ENCODE measurements around the gene PTGDS. TPM values are rescaled to one million over a fixed set of nuclear protein-coding genes. Genes with fewer than 3 reads are reported as not detected.
"Not testable (repeated sequence)": the region's sequence is repeated elsewhere in the genome, so short reads cannot be mapped to it uniquely, and the experiment has no call there.

The PTGDS gene
- total RNA-seq, 1 donor: 10.8 TPM

DNA sequence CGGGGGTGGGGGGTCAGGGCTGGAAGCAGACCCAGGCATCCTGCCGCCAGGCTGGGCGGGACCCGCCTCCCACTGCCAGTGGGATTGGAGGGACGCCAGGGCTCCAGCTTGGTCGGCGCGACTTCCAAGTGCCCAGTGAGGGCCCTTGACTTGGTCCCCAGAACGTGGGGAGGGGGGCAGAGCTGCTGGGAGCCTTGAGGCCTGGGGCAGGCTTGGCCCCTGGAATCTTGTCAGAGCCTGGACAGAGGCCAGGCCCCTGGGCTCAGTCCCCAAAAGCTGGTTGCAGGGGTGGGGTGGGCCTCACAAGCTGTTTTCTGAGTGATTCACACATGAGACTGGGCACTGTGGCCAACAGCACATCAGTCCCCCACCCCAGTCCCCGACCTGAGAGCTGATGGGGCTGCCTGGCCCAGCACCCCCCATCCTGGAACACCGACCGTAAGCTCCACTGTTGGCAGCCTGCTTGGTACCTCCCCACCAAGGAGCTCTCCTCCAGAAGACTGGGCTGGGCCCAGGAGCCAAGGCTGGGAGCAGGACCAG lies 18.5 kb downstream of the PTGDS start:
- Histone ChIP-seq H3K9me3 (ENCODE audit: low read depth, low read length) (no peaks in the 10 kb centered on the region), H3K4me3 (ENCODE audit: low read length) (peak overlapping the region; percentile 2), H3K27me3 (ENCODE audit: insufficient read depth, low read length) (no peaks in the 10 kb centered on the region), H3K4me1 (ENCODE audit: insufficient read depth, low read length) (peaks cover 77% of the 10 kb centered on the region)

GRCh38 chr9:136996361-136997292 lies 19.3 kb downstream of the PTGDS start, which contains the start of gene CLIC3:
Gene CLIC3 (minus strand): TSS chr9:136996568. CDS start chr9:136996543, 25 bp downstream.
- H3K4me3 ChIP-seq (ENCODE audit: low read length): peak within 1 kb of the TSS; percentile 2
- H3K4me1 ChIP-seq (ENCODE audit: insufficient read depth, low read length): peaks cover 79% of the 10 kb centered on the region
- H3K27me3 ChIP-seq (ENCODE audit: insufficient read depth, low read length): no peaks in the 10 kb centered on the region
- H3K9me3 ChIP-seq (ENCODE audit: low read depth, low read length): no peaks in the 10 kb centered on the region

DNA sequence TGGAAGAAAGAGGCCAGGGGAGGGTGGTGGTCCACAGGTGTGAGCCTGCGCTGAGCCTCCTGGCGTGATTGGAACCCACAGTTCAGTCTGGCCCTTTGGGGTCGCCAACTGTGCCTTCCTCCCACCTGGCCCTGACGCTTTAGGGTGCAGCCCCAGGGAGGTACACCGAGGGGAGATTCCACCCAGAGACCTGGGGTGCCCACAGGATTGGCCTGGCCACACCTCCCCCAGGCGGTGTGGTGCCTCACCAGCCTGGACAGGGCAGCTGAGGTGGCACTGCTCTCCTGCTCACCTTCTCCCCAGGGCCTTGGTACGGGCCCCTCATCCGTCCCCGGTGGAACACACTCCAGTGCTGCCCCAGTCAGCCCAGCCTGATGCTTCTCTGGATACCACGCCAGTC lies 20.1 kb downstream of the PTGDS start:
- peaks cover 84% of the 10 kb centered on the region for H3K4me1 ChIP-seq (ENCODE audit: insufficient read depth, low read length)
- H3K9me3 ChIP-seq (ENCODE audit: low read depth, low read length): no peaks in the 10 kb centered on the region
- no peak overlapping the region for H3K4me3 ChIP-seq (ENCODE audit: low read length)
- H3K27me3 ChIP-seq (ENCODE audit: insufficient read depth, low read length): no peaks in the 10 kb centered on the region

DNA sequence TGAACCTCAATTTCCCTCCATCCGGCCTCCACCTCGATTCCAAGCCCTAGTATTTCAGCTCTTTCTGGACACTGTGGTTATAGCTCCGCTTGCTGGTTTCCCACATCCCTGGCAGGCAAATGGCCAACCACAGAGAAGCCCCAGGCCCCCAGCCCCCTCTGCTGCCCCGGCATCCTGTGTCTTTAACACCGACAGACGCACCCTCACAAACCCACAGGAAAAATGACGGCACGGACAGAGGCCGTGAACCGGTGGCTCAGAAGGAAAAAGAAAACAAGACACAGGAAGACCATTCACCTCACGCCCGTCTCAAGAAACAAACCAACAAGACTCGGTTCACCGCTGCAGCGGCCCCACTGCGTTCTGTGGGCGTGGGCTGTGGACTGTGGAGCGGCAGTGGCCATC lies 20.5 kb downstream of the PTGDS start:
- H3K4me3 ChIP-seq (ENCODE audit: low read length): no peak overlapping the region
- peaks cover 81% of the 10 kb centered on the region for H3K4me1 ChIP-seq (ENCODE audit: insufficient read depth, low read length)
- H3K27me3 ChIP-seq (ENCODE audit: insufficient read depth, low read length): no peaks in the 10 kb centered on the region
- H3K9me3 ChIP-seq (ENCODE audit: low read depth, low read length): no peaks in the 10 kb centered on the region

DNA sequence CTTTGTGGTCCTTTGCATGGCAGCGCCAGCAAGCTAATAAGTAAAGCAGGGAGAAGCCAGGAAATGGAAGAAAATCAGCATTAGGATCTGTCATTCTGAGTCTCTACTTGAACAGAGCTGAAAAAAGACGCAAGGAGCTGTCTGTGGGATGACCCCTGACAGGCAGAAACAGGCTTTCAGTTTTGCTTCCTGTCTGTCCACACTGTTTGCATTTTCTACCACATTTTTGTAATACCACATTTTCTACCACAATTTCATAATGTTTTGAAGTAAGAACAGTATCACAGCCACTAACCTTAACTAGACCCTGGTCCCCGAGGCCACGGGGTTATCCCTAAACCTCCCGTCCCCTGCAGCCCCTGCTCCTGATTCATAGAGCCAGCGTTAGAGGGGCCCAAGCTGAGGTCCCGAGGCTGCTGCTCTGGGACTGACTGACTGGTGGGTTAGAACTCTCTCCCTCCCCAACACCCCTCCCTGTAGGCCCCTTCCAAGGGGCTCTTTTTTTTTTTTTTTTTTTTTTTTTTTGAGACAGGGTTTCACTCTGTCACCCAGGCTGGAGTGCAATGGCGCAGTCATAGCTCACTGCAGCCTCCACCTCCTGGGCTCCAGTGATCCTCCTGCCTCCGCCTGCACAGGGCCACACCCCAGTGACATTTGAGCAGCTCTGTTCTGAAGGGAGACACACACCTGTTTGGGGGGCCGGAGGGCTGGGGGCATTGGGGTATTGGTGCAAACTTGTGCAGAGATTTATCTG lies 23.1 kb downstream of the PTGDS start:
- peaks cover 64% of the 10 kb centered on the region for H3K4me1 ChIP-seq (ENCODE audit: insufficient read depth, low read length)

GRCh38 chr9:137001857-137002645 lies 24.7 kb downstream of the PTGDS start:
- Histone ChIP-seq H3K27me3 (ENCODE audit: insufficient read depth, low read length) (no peaks in the 10 kb centered on the region), H3K9me3 (ENCODE audit: low read depth, low read length) (no peaks in the 10 kb centered on the region), H3K4me1 (ENCODE audit: insufficient read depth, low read length) (peaks cover 50% of the 10 kb centered on the region), H3K4me3 (ENCODE audit: low read length) (no peak overlapping the region)

More for the DNA sequence above, 23.1 kb downstream of the PTGDS start:
- no peak overlapping the region for H3K4me3 ChIP-seq (ENCODE audit: low read length)
- no peaks in the 10 kb centered on the region for H3K9me3 ChIP-seq (ENCODE audit: low read depth, low read length)
- no peaks in the 10 kb centered on the region for H3K27me3 ChIP-seq (ENCODE audit: insufficient read depth, low read length)

DNA sequence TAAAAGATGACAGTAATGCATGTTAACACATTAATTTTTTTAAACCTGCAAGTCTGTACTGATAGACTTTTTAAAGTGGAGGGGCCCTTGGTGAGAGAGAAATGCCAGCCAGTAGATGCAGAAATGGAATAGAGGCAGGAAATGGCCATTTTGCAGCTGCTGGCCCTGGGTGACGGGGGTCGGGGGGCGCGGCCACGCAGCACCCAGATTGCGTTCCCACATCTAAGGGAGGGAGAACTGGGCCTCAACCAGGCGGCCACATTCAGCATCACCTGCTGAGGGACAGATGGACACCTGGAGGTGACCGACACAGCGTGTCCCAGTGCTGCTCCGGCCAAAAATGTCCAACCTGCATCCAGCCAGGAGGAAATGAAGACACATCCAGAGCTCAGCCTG lies 25.3 kb downstream of the PTGDS start:
- no peak overlapping the region for H3K4me3 ChIP-seq (ENCODE audit: low read length)
- H3K27me3 ChIP-seq (ENCODE audit: insufficient read depth, low read length): no peaks in the 10 kb centered on the region
- peaks cover 45% of the 10 kb centered on the region for H3K4me1 ChIP-seq (ENCODE audit: insufficient read depth, low read length)
- H3K9me3 ChIP-seq (ENCODE audit: low read depth, low read length): no peaks in the 10 kb centered on the region

- H3K27me3 ChIP-seq (ENCODE audit: insufficient read depth, low read length); H3K9me3 ChIP-seq (ENCODE audit: low read depth, low read length); H3K4me3 ChIP-seq (ENCODE audit: low read length): not testable (repeated sequence)
- peaks cover 28% of the 10 kb centered on the region for H3K4me1 ChIP-seq (ENCODE audit: insufficient read depth, low read length)
Observed at GRCh38 chr9:137004285-137004684, 27.0 kb downstream of the PTGDS start.

DNA sequence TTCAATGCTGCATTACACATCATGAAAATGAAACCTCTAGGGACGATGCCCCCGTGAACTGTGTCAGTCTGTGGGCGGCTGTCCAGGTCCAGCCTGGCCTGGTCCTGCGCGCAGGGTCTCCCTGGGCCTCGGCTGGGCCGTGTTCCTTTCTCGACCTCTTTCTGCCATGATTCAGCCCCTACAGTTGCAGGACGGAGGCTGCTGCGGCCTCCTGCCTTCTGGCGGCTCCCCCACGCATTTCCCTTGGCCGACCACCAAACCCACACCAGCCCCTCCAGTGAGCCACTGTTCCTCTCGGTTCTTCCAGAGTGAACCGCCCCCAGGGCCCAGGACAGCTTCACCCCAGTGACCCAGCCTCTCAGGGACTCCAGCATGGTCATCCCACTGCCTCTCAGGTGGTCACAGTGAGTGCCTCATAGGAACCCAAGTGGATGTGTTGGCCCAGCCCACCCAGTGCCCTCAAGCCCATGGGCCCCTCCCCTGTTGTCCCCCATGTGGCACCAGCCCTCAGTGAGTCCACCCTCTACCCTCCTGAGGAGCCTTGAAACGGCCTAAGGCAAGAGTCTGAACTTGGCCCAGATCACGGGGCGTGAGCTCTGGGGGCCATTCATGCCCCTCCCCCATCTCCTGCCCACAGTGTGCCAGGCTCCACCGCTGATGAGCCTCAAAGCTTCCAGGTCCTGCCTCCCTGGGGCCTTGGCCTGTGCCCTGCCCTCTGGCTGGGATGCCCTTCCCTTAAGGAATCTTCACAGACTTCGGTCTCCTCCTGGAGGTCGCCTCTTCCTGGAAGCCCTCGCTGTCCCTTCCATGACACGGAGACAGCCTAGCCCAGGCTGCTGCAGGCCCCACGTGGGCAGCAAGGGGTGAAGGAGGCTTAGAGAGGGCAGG lies 29.1 kb downstream of the PTGDS start:
- no peaks in the 10 kb centered on the region for H3K27me3 ChIP-seq (ENCODE audit: insufficient read depth, low read length)
- H3K4me1 ChIP-seq (ENCODE audit: insufficient read depth, low read length): peaks cover 8% of the 10 kb centered on the region
- H3K4me3 ChIP-seq (ENCODE audit: low read length): no peak overlapping the region
- no peaks in the 10 kb centered on the region for H3K9me3 ChIP-seq (ENCODE audit: low read depth, low read length)

GRCh38 chr9:137007108-137007815 lies 30.0 kb downstream of the PTGDS start:
- H3K9me3 ChIP-seq (ENCODE audit: low read depth, low read length): no peaks in the 10 kb centered on the region
- no peaks in the 10 kb centered on the region for H3K4me1 ChIP-seq (ENCODE audit: insufficient read depth, low read length)
- no peaks in the 10 kb centered on the region for H3K27me3 ChIP-seq (ENCODE audit: insufficient read depth, low read length)
- H3K4me3 ChIP-seq (ENCODE audit: low read length): no peak overlapping the region

DNA sequence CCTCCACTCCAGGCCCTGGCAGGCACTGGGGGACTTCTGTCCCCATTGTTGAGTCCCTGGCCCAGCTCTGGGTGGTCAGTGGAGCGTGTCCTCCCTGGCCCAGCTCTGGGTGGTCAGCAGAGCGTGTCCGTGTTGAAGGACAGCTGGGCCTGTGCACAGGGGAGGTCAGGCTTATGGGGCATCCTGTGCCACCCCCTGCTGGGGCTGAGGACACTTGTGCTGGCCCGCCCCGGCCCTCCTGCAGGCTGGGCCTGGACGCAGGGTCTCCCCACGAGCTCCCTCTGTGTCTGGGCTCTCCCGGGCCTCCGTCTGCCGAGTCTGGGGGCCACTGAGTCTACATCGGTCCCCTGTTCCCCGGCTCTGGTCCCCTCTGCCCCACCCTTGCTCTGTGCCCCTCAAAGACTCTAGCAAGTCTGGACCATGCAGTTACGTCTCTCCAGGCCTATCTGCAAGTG lies 30.5 kb downstream of the PTGDS start:
- no peaks in the 10 kb centered on the region for H3K9me3 ChIP-seq (ENCODE audit: low read depth, low read length)
- H3K27me3 ChIP-seq (ENCODE audit: insufficient read depth, low read length): no peaks in the 10 kb centered on the region
- H3K4me1 ChIP-seq (ENCODE audit: insufficient read depth, low read length): no peaks in the 10 kb centered on the region
- no peak overlapping the region for H3K4me3 ChIP-seq (ENCODE audit: low read length)

DNA sequence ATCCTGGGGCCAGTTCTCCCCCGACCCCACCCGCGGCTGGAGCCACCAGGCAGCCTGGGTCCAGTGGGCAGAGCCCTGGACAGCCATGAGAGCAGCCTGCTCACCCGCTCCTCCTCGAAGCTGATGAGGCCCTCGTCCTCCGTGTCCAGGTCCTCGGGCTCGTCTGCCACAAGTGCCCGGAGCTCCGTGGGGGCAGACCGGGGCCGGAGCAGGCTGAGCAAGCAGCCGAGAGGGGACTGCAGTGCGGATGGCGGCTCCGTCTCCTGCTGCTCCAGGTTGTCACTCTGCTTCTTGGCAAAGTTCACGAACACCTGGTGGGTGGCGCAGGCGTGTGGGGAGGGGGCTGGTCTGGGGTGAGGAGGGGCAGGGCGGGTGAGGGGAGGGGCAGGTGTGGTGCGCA lies 31.0 kb downstream of the PTGDS start:
- Histone ChIP-seq H3K27me3 (ENCODE audit: insufficient read depth, low read length) (no peaks in the 10 kb centered on the region), H3K4me1 (ENCODE audit: insufficient read depth, low read length) (no peaks in the 10 kb centered on the region), H3K9me3 (ENCODE audit: low read depth, low read length) (no peaks in the 10 kb centered on the region), H3K4me3 (ENCODE audit: low read length) (no peak overlapping the region)

DNA sequence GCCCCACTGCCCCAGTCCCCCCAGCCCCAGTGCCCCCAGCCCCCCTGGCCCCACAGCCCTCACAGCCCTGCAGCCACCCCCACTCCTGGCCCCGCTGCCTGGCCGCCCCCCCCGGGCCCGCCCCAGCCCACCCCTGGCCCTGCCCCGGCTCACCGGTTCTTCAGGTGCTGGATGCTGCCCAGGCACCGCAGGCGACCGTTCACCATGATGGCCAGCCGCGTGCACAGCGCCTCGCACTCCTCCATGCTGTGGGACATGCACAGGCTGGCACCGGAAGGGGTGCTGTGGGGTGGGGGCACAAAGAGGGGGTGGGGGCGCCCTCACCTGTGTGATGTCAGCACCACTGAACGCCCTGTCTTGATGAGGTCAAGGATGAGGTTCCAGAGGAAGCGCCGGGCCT lies 31.9 kb downstream of the PTGDS start:
- Histone ChIP-seq H3K27me3 (ENCODE audit: insufficient read depth, low read length) (no peaks in the 10 kb centered on the region), H3K4me3 (ENCODE audit: low read length) (no peak overlapping the region)

More for the DNA sequence above, 31.9 kb downstream of the PTGDS start:
- Histone ChIP-seq H3K4me1 (ENCODE audit: insufficient read depth, low read length) (no peaks in the 10 kb centered on the region), H3K9me3 (ENCODE audit: low read depth, low read length) (no peaks in the 10 kb centered on the region)

Data from mononuclear cell (primary cell).